ENCODE results near the gene HINT2.

DNA sequence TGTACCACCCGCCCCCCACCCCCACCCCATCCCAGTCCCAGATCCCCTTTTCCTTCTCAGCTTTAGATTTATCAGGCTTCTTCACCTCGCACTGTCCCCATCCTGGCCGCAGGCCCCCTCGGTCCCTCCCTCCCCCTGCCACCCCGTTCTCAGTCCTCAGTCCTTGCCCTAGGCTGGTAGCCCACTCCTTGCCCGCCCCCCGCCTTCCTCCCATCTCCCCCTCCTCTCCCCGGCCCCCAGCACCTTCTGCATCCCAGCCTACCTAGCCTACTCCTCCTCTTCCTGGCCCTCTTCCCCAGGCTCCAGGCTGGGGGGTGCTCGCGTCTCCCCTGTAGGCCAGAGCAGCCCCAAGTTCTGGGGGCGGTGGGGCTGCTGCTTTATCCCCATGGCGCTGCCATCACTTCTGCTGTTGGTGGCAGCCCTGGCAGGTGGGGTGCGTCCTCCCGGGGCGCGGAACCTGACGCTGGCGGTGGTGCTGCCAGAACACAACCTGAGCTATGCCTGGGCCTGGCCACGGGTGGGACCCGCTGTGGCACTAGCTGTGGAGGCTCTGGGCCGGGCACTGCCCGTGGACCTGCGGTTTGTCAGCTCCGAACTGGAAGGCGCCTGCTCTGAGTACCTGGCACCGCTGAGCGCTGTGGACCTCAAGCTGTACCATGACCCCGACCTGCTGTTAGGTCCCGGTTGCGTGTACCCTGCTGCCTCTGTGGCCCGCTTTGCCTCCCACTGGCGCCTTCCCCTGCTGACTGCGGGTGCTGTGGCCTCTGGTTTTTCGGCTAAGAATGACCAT lies 22.6 kb downstream of the HINT2 start:
- TF ChIP-seq, protein P1, sequence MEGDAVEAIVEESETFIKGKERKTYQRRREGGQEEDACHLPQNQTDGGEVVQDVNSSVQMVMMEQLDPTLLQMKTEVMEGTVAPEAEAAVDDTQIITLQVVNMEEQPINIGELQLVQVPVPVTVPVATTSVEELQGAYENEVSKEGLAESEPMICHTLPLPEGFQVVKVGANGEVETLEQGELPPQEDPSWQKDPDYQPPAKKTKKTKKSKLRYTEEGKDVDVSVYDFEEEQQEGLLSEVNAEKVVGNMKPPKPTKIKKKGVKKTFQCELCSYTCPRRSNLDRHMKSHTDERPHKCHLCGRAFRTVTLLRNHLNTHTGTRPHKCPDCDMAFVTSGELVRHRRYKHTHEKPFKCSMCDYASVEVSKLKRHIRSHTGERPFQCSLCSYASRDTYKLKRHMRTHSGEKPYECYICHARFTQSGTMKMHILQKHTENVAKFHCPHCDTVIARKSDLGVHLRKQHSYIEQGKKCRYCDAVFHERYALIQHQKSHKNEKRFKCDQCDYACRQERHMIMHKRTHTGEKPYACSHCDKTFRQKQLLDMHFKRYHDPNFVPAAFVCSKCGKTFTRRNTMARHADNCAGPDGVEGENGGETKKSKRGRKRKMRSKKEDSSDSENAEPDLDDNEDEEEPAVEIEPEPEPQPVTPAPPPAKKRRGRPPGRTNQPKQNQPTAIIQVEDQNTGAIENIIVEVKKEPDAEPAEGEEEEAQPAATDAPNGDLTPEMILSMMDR (IDR thresholded peaks at IDR 0.05), result no peak
- TF ChIP-seq EP300 (IDR thresholded peaks at IDR 0.05) (no peak), POLR2A (IDR thresholded peaks at IDR 0.05) (no peak)

Measured in stomach (tissue), 4 donors.